Fibroblast of mammary gland (primary cell): ENCODE data around the gene GAS2L2.

Experiments used
- DNase-seq: peaks from one replicate; pipeline ENCODE4 v3.0.0-alpha.2; 2010; ENCODE audit warnings: low read depth
- H3K4me3 ChIP-seq: 2 replicates; pipeline ENCODE4 v1.5.1; 2011; ENCODE audit warnings: low read depth, mild to moderate bottlenecking, low read length, moderate library complexity; ENCODE audit not compliant: control insufficient read depth
- CTCF ChIP-seq: conservative IDR thresholded peaks from 2 replicates; pipeline ENCODE4 v1.5.1; 2011; ENCODE audit warnings: low read depth, low read length, inconsistent platforms; ENCODE audit not compliant: control insufficient read depth, insufficient read depth

The GAS2L2 gene

GRCh38 chr17:35740997-35741931 lies 11.8 kb downstream of the GAS2L2 start:
- DNase-seq = no peak
- H3K4me3 ChIP-seq = no peak overlapping the region
- TF ChIP-seq CTCF = no peak

GRCh38 chr17:35740216-35740615 lies 12.8 kb downstream of the GAS2L2 start:
- TF ChIP-seq CTCF = no peak
- H3K4me3 ChIP-seq = no peak overlapping the region
- no peak for DNase-seq

GRCh38 chr17:35738519-35739133 lies 14.4 kb downstream of the GAS2L2 start:
- no peak for TF ChIP-seq CTCF
- H3K4me3 ChIP-seq = no peak overlapping the region
- DNase-seq = no peak

- no peak for TF ChIP-seq CTCF
These were observed 16.8 kb downstream of the GAS2L2 start for GRCh38 chr17:35736236-35736635.

GRCh38 chr17:35735036-35735805 lies 17.8 kb downstream of the GAS2L2 start:
- no peak overlapping the region for H3K4me3 ChIP-seq
- TF ChIP-seq CTCF = no peak
- DNase-seq = no peak

More at GRCh38 chr17:35736236-35736635, 16.8 kb downstream of the GAS2L2 start:
- H3K4me3 ChIP-seq = no peak overlapping the region
- DNase-seq = no peak

GRCh38 chr17:35734396-35734795 lies 18.6 kb downstream of the GAS2L2 start:
- H3K4me3 ChIP-seq = no peak overlapping the region
- no peak for TF ChIP-seq CTCF
- DNase-seq = no peak
